NK-92 treated with Interleukin-12 subunit alpha and Interleukin-12 subunit beta, amount 100 ng/mL, for 24 hours (cell line): ENCODE data around the gene NFE2L3.
"Not testable (repeated sequence)": the region's sequence is repeated elsewhere in the genome, so short reads cannot be mapped to it uniquely, and the experiment has no call there.

Source experiments
- DNase-seq: peaks from one replicate; lab custom pipeline; 2025; lab: John Stamatoyannopoulos, UW

Gene NFE2L3, protein sequence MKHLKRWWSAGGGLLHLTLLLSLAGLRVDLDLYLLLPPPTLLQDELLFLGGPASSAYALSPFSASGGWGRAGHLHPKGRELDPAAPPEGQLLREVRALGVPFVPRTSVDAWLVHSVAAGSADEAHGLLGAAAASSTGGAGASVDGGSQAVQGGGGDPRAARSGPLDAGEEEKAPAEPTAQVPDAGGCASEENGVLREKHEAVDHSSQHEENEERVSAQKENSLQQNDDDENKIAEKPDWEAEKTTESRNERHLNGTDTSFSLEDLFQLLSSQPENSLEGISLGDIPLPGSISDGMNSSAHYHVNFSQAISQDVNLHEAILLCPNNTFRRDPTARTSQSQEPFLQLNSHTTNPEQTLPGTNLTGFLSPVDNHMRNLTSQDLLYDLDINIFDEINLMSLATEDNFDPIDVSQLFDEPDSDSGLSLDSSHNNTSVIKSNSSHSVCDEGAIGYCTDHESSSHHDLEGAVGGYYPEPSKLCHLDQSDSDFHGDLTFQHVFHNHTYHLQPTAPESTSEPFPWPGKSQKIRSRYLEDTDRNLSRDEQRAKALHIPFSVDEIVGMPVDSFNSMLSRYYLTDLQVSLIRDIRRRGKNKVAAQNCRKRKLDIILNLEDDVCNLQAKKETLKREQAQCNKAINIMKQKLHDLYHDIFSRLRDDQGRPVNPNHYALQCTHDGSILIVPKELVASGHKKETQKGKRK

DNA sequence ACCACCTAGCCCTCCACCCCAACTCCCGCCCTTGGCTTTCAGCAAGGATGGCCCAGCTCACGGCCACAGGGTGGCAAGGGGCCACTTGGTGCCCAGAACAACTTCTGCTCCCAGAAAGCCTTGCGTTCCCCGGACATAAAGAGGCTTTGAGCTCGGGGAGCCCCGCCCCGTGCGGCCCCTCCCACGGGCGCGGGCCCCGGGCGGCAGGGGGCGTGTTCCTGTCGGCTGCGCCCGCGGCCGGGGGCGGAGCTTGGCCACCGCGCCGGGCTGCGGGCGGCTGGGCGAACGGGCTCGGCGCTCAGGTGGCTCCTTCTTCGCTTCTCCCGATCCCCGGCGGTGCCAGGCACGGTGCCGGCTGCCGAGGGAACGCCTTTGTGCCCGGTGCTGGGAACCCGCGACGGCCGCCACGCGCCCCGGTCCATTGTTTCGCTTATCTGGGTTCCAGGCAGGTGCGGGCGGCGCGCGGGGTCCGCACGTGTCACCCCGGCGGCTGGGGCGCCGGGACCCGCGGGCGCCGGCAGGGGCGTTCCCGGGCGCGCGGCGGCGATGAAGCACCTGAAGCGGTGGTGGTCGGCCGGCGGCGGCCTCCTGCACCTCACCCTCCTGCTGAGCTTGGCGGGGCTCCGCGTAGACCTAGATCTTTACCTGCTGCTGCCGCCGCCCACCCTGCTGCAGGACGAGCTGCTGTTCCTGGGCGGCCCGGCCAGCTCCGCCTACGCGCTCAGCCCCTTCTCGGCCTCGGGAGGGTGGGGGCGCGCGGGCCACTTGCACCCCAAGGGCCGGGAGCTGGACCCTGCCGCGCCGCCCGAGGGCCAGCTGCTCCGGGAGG, at the start of gene NFE2L3:
Gene NFE2L3, plus strand, starts transcription at position 246 of the 829 bp plus-strand sequence. Its CDS starts 301 bp downstream, at position 547.
- peak; percentile 19 for DNase-seq

DNA sequence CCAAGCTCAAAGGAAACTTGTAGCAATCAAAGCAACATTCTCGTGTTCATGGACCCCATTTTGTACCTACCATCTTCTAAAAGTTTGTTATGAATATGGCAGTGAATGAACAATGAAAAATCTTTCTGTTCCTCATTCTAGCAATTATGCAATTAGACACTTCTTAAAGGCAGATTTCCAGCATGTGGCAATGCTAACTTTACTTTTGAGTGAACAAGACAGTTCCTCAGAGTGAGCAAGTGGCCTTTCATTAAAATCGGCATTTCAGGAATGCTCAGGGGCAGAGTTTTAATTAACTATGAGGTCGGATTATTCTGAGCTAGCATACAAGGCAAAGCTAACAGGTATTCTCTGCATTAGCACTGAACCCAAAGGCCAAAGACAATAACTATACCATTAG, 48.4 kb upstream of the NFE2L3 start:
- DNase-seq: no peak

GRCh38 chr7:26105236-26105635, 46.8 kb upstream of the NFE2L3 start:
- no peak for DNase-seq

DNA sequence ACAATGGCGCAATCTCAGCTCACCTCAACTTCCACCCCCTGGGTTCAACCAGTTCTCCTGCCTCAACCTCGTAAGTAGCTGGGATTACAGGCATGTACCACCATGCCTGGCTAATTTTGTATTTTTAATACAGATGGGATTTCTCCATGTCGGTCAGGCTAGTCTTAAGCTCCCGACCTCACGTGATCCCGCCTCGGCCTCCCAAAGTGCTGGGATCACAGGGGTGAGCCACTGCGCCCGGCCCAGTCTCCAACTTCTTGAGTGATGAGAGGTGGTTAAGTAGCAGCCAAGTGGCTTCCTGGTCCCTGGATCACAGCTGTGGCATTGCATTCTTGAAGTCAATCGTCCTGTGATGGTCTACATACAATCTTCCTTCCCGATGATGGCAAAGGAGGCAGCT, 46.1 kb upstream of the NFE2L3 start:
- DNase-seq: no peak

DNA sequence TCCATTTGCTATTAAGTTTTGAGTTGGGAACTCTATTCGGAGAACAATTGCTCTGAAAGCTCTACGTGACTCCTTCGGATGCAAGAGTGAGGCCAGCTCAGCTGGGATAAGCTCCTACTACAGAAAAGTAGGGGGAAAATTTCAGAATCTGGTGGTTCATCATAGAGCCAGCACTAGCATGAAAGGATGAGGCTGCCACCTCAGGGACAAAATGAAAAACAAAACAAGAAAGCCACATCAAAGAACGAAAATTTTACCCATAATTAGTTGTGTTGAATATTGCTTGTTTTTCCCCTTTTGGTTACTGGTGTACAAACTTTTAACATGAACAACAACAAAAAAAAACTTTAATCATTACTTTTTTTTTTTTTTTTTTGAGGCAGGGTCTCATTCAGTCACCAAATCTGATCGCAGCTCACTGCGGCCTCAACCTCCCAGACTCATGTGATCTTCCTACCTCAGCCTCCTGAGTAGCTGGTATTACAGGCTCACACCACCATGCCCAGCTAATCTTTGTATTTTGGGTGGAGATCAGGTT, 39.7 kb upstream of the NFE2L3 start:
- DNase-seq: no peak

- DNase-seq: no peak
These were observed 36.3 kb upstream of the NFE2L3 start for GRCh38 chr7:26115650-26116049.

DNA sequence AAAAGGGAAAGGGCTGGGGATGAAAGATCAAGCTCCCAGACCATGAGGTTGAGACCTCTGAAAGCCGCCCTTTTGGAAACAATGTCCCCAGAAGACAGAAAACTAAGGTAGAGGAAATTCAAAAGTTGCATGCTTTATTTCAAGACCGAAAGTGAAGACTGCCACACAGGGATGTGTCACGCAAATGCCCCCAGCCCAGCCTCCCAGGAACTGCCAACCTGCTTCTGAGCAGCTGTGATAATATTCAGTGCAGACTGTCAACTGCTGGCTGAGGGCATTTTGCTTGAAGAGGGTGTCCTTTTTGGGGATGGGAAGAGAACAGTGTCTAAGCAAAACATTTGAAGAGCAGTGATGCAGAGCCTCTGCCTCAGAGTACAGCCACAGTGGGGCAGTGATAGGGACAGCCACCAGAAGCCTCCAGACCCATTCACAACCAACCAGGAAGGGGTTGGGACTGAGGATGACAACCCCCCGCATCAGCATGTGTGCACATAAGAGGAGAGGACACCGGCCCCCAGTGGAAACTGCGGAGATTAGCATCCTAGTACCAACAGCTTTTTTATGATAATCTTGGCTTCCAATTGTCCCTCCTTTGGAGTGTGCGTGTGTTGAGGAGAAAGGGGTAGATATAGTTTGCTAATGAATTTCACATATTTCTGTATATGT, 34.7 kb upstream of the NFE2L3 start:
- no peak for DNase-seq

DNA sequence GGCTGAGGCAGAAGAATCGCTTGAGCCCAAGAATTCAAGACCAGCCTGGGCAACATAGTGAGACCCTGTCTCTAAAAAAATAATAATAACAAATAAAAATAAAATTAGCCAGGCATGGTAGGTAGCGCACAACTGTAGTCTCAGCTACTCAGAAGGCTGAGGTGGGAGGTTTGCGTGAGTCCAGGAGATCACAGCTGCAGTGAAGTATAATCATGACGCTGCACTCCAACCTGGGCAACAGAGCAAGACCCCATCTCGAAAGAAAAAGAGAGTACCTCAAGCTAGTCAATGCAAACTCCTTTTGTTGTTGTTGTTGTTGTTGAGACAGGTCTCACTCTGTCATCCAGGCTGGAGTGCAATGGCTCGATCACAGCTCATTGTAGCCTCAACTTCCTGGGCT, 34.0 kb upstream of the NFE2L3 start:
- DNase-seq: no peak

GRCh38 chr7:26122745-26123144, 29.3 kb upstream of the NFE2L3 start:
- no peak for DNase-seq

DNA sequence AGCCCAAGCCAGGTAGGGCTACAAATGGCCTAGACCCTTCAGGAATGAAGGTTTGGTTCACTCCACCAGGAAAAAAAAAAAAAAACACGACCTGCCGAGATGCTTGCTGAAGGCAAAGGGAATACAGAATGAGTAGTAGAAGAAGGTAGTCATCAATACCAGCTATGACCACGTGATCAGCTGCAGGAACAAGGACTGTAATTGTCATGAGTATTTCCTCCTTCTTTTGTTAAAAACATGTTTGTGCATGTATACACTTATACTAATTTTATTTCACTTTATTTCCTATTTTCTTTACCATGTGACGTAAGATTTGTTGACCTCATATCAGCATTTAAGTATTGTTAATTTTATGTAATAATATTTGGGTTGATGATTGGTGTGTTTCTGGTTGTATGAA, 27.2 kb upstream of the NFE2L3 start:
- DNase-seq: not testable (repeated sequence)

- DNase-seq: no peak
These were observed 24.6 kb upstream of the NFE2L3 start for GRCh38 chr7:26127411-26127810.

GRCh38 chr7:26131056-26131589, 20.9 kb upstream of the NFE2L3 start:
- DNase-seq: no peak

- DNase-seq: no peak
These were observed 16.9 kb upstream of the NFE2L3 start for GRCh38 chr7:26135076-26135475.

- no peak for DNase-seq
These were observed 16.4 kb upstream of the NFE2L3 start for GRCh38 chr7:26135551-26135950.

DNA sequence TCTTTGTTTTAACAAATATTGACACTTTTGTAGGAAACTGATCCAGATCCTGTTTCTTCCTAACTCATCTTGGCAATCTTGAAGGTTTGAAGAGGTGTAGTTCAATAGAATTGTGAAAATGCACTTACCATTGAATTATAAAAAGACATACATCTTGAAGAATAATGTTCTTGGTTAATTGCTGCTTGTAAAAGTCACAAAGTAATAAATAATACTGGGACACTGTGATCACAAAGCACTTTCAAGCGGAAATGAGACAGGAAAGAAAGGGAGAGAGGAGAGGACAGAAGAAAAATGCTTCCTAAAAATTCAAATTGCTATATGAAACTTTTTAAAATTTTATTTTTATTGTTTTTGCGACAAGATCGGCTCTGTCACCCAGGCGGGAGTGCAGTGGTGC, 15.2 kb upstream of the NFE2L3 start:
- no peak for DNase-seq

DNA sequence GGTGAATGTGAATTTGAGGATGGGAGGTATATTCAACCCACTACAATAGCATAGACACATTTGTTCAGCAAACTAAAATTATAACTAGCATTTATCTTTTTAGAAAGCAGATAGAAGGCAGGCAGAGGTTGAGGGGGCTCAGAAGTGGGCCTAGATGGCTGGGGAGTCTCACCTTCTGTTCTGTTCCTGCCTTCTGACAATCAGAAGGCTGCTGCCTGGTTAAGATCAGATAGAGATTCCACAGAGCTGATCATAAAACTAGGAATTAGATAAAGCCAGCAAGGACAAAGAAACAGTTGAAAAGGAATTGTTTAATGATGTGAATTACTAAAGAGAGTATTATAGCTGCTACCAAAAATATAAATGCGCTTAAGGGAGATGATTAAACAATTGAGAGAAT, 11.6 kb upstream of the NFE2L3 start:
- DNase-seq: no peak

- DNase-seq: no peak
These were observed 10.9 kb upstream of the NFE2L3 start for GRCh38 chr7:26141077-26141476.

DNA sequence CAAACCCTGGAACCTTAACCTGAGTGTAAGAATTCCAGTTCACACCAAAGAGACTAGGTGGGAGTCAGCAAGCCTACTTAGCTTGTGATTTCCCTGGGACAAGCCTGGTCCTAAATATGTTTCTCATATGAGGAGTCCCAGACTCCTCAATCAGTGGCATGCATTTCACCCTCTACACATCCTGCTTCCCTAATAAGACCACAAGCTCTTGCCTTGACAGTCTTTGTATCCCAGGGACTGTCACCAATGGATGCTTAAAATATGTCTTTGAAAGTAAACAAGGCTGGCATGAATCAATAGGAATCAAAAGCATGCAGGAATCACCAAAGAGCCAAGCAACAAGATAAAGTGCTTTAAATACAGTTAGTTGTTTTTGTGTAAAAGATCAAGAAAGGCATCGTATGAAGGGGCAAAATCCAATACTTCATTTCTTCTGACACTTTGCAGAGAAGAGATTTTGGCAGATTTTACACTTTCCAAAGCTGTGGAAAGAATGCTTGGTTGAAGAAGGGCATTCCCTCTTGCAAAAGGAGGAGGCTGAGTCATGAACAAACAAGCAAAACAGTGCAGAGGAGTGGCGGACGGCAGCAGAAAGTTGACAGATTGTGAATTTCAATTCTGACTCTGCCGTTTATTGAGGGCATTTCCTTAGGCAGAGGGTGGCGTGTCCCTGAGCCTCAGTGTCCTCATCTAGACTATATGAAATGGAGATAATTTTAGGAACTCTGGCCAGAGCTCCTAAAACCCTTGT, 8.5 kb upstream of the NFE2L3 start:
- no peak for DNase-seq

GRCh38 chr7:26144184-26145080, 7.6 kb upstream of the NFE2L3 start:
- no peak for DNase-seq

DNA sequence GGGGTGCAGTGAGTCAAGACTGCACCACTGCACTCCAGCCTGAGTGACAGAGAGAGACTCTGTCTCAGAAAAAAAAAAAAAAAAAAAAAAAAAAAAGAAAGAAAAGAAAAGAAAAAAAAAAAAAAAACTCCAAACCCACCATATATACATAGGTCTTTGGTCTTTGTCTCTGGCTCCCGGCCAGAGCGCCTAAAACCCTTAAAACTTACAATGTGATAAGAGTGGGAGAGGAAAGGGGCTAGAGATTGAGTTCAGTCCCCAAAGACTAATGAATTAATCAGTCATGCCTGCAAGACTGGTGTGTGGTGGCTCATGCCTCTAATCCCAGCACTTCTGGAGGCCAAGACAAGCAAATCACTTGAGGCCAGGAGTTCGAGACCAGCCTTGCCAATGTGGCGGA, 6.8 kb upstream of the NFE2L3 start:
- no peak for DNase-seq
